ENCODE results near the gene NHLH2.

- TF ChIP-seq CTCF (IDR thresholded peaks at IDR 0.05) (no peak), POLR2A (IDR thresholded peaks at IDR 0.05) (no peak), EP300 (IDR thresholded peaks at IDR 0.05) (no peak)
Measured at GRCh38 chr1:115847787-115848186, 6.9 kb upstream of the NHLH2 start.
